Fibroblast of lung (primary cell): ENCODE results near the gene ARHGAP42.

ENCODE experiments used
- EZH2 ChIP-seq: IDR thresholded peaks from 2 replicates; pipeline ENCODE4 v1.5.1; 2012; ENCODE audit warnings: low read length, control low read depth, mild to moderate bottlenecking; ENCODE audit errors: missing control alignments
- TF ChIP-seq, protein P1 (sequence below), 2 donors: IDR thresholded peaks in 1 of 2; conservative IDR thresholded peaks in 1 of 2; 1 replicate in 1 of 2; 2 replicates in 1 of 2; pipeline ENCODE4 v1.5.1; 2011 to 2012; ENCODE audit warnings: low read length in 2 of 2, control low read depth in 1 of 2, inconsistent platforms in 1 of 2, low read depth in 1 of 2, mild to moderate bottlenecking in 1 of 2

GRCh38 chr11:100820621-100821020 is 133.5 kb downstream of the ARHGAP42 start:
- TF ChIP-seq, protein P1, sequence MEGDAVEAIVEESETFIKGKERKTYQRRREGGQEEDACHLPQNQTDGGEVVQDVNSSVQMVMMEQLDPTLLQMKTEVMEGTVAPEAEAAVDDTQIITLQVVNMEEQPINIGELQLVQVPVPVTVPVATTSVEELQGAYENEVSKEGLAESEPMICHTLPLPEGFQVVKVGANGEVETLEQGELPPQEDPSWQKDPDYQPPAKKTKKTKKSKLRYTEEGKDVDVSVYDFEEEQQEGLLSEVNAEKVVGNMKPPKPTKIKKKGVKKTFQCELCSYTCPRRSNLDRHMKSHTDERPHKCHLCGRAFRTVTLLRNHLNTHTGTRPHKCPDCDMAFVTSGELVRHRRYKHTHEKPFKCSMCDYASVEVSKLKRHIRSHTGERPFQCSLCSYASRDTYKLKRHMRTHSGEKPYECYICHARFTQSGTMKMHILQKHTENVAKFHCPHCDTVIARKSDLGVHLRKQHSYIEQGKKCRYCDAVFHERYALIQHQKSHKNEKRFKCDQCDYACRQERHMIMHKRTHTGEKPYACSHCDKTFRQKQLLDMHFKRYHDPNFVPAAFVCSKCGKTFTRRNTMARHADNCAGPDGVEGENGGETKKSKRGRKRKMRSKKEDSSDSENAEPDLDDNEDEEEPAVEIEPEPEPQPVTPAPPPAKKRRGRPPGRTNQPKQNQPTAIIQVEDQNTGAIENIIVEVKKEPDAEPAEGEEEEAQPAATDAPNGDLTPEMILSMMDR (conservative IDR thresholded peaks at IDR 0.05 in 1 of 2, IDR thresholded peaks at IDR 0.05 in 1 of 2; ENCODE audit: low read depth in 1 of 2, low read length in 2 of 2), result no peak
- TF ChIP-seq EZH2, result no peak
